T-helper 17 cell (primary cell): ENCODE data around the gene HSP90AA1. TPM values are rescaled to one million over a fixed set of nuclear protein-coding genes. Genes with fewer than 3 reads are reported as not detected.

Experiments used
- ATAC-seq: fragments of 150-1000 bp; cut with Tn5 transposase; 2 replicates; pipeline ENCODE4 v1.10.0; 2021; ENCODE audit warnings: mild to moderate bottlenecking, moderate library complexity
- DNase-seq, 3 donors: peaks; one replicate each; pipeline versions ENCODE4 v3.0.0 to v3.0.0-alpha.2; 2020 to 2021
- H3K9me3 ChIP-seq: one replicate; pipeline ENCODE4 v1.7.0; 2013; ENCODE audit warnings: low read length, mild to moderate bottlenecking; ENCODE audit not compliant: control insufficient read depth, poor library complexity, severe bottlenecking
- H3K27ac Mint-ChIP-seq: one replicate; pipeline ENCODE4 v1.8.0; 2022; ENCODE audit warnings: mild to moderate bottlenecking, moderate library complexity, mixed read lengths
- H3K27me3 Mint-ChIP-seq: one replicate; pipeline ENCODE4 v1.8.0; 2022; ENCODE audit warnings: mixed read lengths
- H3K36me3 Mint-ChIP-seq: one replicate; pipeline ENCODE4 v1.8.0; 2022; ENCODE audit warnings: low read depth, mixed read lengths
- H3K4me1 Mint-ChIP-seq: one replicate; pipeline ENCODE4 v1.8.0; 2022; ENCODE audit warnings: mild to moderate bottlenecking, mixed read lengths
- H3K4me3 Mint-ChIP-seq: one replicate; pipeline ENCODE4 v1.8.0; 2022; ENCODE audit warnings: mild to moderate bottlenecking, moderate library complexity, mixed read lengths
- total RNA-seq, 4 donors: library from RNA in 2 of 4; stranded (reverse) in 2 of 4; gene quantifications; one replicate each; pipeline ENCODE4 v1.2.3 and lab custom pipeline; 2022 to 2026

Gene HSP90AA1
- total RNA-seq, 2 donors from 2014 or later = 514 to 570 TPM

- Mint-ChIP-seq H3K4me3 (no peak overlapping the region), H3K4me1 (no peaks in the 10 kb centered on the region), H3K27ac (no peak overlapping the region), H3K36me3 (peaks cover 15% of the 10 kb centered on the region), H3K27me3 (no peaks in the 10 kb centered on the region)
- DNase-seq (no peak), ATAC-seq (no peak)
- no peaks in the 10 kb centered on the region for H3K9me3 ChIP-seq
Observed at GRCh38 chr14:102034301-102034700, 52.5 kb downstream of the HSP90AA1 start.

DNA sequence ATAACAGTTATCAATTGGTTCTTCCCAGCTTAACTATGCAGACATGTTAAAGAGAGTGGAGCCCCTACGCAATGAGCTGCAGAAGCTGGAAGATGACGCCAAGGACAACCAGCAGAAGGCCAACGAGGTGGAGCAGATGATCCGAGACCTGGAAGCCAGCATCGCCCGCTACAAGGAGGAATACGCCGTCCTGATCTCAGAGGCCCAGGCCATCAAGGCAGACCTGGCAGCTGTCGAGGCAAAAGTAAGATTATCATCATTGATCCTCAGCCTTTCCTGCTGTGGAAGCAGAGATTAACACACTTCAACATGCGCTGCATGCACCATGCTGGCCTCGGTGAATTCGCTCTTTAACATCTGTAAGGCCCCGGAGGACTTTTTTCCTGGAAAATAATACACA is 53.6 kb downstream of the HSP90AA1 start:
- Mint-ChIP-seq H3K27ac (no peak overlapping the region), H3K4me3 (no peak overlapping the region), H3K36me3 (peaks cover 14% of the 10 kb centered on the region), H3K4me1 (no peaks in the 10 kb centered on the region), H3K27me3 (no peaks in the 10 kb centered on the region)
- no peak for DNase-seq
- no peak for ATAC-seq
- no peaks in the 10 kb centered on the region for H3K9me3 ChIP-seq

Other genes starting within 250 kb of the HSP90AA1 start
- 100 to 1,000 TPM; 318 to 366 TPM for gene DYNC1H1, start 122.5 kb downstream of the HSP90AA1 start, total RNA-seq
- gene WDR20, start 52.9 kb upstream of the HSP90AA1 start, total RNA-seq = 10 to 100 TPM; 45.1 to 50.7 TPM
- 1 to 10 TPM; 3.7 to 4.7 TPM for gene MOK, start 218.1 kb upstream of the HSP90AA1 start, total RNA-seq
- 10 to 100 TPM; 17.1 to 19.5 TPM for gene ZNF839, start 232.7 kb upstream of the HSP90AA1 start, total RNA-seq